COLO668 (cell line): Measurements from ENCODE around the gene FBXW8.

ENCODE experiments used
- DNase-seq: peaks from one replicate; lab custom pipeline; 2025; ENCODE audit not compliant: unreplicated experiment; lab: John Stamatoyannopoulos, UW

Gene FBXW8

DNA sequence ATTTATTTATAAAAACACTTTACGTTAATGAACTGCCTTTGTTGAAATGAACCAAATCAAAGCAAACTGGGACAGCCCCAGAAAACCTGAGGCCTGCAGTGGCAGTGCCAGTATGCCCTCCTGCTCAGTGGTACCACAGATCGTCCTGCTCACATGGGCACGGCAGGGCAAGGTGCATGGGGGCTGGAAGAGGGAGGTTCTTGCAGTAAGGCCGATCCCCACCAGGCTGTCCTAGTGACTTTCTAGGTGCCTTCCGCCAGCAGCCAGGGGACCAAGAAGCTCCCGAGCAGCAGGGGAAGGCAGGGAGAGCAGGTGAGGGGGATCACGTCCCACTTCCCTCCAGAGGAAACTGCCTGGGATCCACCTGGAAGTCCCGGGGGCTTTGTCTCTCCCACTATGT, 124.5 kb downstream of the FBXW8 start:
- no peak for DNase-seq

DNA sequence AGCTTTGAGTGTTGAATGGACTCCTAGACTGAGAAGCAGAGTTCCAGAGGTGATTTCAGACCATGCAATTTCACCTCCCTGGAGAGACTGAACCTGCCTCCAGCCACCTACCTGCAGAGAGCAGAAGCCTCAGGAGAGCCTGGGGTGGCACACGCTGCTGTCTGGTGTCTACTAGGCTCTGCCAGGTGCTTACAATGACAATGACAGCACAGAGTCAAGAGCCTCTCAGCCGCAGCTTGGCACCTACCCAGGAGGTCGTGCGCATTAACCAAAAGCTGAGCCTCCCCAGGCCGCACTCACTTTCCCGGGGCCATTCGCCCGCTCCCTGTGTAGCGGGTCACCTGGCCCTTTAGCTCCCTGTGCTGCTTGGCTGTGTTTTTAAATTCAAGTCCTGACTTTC, 125.3 kb downstream of the FBXW8 start:
- DNase-seq: peak; percentile 71

DNA sequence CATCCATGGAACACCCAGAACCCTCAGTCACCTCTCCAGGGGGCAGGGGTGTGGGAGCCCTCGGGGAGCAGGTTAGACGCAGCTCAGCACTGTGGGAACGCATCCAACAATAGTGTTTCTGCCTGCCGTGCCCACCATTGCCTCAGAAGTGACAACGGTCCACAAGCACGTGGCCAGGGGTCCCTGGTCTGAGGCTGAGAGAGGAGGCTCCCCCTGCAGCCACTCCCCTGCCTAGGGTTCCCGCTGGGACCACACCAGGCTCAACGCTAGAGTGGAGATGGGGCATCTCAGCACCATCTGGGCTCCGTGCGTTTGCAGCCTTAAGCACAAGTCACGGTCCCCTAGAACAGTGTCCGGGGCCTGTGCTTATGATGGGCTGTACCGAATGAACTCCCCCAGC, 125.8 kb downstream of the FBXW8 start:
- DNase-seq: no peak

DNA sequence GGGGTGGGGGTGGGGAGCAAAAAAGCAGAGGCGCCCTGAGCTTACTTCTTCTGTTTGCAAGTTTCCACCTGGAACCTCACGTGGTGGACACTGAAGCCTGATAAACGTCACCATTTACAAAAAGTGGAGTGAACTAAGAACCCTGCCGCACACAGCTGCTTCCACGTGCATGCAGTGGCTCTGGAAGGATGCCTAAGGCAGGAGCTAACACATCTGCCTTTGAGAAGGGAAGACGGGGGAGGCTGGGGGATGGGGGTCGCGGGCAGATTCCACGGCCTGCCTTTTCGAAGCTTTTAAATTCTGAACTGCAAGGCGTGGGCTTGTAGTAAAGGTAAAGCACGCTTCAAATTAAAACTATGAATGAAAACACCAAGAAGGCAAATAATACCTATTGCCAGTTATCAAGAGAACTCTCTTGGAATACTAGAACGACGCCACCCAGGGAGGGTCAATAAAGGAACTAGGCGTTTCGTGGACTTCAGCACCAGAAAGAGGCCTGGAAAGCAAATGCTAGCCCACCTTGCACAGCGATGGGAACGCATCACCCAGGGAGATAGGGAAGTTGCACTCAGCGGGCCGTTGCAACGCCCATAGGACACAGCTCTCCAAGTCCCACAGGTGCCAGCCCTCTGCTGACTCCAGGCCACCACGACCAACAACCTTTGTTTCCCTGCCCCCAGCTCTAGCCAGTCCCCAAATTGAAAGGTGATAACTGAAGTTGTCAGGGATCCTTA, 126.7 kb downstream of the FBXW8 start:
- no peak for DNase-seq

DNA sequence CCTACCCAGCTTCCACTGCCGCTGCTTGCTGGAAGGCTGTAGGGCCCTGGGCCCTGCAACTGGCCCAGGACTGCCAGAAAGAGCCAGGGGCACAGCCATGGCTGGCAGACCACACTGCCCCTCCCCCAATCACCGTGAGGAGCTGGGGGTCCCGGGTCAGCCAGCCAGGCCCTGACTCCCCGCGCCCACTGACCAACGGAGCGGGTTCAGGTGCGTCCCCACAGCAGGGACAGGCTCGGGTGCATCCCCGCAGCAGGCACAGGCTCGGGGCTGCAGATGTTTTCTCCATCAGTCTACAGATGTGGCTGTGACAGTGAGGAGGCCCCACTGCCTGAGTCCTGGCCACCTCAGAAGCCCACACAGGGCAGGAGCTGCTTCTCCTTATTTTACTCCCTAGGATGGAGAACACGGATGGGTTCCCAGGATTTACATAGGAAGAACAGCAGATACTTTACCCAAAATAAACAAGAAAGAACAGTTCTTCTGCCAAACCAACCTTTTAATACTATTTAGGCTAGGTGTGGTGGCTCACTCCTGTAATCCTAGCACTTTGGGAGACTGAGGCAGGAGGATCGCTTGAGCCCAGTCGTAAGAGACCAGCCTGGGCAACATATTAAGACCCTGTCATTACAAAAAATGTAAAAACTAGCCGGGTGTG, 127.4 kb downstream of the FBXW8 start:
- DNase-seq: no peak

DNA sequence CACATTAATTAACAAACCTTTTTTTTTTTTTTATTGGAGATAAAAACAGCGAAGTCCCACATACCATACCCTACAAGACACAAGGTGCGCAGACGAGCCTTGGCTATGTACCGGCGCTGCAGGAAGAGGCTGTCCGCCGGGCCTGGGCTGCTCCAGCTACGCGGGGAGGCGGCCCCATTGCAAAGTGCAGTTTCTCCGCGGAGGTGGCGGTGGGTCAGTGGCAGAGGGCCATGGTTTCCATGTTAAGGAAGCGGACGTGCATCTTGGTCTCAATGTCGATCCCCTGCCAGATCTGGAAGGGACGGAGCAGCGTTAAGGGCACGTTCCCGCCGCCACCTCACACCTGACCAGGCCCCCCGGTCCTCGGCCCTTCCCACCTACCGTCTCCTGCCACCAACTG, 128.2 kb downstream of the FBXW8 start:
- DNase-seq: no peak

DNA sequence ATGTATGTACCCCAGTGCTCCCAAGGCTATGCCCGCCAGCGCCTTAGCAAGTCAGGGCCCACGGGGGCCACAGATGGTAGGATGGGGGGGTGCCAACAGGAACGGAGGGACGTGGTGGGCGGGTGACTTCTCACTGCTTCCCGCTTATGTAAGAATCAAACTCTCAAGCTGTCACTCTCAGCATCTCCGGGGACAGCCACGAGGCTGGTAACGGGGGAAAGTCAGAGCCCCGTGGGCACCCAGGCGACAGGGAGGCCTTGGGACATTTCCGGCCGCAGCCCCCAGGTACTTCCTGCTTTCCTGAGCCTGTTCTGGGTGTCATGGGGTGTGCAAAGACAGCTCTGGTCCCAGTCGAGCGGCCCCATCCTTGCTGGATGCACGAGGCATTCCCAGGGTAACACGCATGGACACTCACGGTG, 129.2 kb downstream of the FBXW8 start:
- DNase-seq: no peak

DNA sequence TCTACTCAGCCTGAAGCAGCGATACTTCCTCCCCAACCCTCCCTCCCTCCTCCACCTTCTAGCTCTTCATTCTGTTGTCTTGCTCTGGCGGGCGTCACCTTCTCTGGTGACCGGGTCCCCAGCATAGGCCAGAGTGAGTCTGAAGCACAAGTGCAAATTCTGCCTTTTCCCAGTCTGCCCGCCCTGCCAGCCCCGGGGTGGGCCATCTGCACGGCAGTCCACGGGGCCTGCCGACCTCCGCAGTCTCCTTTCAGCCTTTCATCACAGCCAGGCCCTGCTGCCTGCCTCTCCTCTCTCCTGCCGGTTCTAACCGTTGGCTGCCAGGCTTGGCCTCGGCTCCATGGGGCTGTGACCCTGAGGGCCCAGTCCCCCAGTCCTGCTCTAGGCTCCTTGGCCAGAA, 129.7 kb downstream of the FBXW8 start:
- no peak for DNase-seq

DNA sequence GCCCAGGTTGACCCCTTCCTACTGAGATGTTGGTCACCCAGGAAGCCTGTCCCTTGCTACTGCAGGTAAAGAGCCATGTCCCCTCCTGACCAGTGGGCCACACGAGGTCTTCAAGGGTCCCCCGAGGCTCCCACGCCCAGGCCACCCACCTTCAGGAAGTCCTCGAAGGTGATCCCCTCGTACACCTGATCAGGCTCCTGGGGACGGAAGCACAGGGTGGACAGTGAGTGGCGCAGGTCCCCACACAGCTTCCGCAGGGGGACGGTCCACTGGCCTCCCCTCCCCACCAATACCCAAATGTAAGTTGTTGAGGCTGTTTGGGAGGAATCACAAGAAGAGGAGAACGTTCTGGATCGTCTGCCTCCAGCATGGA, 131.0 kb downstream of the FBXW8 start:
- no peak for DNase-seq

DNA sequence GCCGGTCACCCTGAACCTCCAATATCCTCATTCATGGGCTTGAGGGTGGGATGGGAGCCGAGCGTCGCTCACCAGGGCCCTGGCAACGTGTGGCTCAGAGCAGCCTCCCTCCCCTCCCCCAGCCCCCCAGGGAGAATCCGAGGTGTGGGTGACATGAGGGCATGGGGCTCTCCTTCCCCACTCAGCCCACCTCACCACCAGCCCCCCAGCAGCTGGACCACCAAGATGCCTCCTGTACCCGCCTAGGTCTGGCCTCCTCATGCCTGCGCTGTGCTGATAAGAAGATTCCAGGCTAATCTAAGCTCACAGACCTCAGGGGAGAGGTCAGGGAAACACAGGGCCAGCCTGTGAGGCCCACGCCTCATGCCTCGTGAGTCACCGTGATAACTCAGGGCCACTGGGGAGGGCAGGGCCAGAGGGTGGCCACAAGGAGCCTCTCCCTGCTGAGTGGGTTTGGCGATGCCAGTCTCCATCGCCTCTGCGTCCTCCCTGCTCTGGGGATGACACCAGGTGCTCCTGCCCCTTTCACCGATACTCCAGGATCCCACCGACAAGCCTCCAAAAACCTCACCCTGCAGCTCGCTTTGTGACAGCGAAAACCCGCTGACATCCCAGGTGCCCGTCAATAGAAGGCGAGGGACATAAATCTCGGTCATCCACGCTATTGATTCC, 131.6 kb downstream of the FBXW8 start:
- DNase-seq: no peak

DNA sequence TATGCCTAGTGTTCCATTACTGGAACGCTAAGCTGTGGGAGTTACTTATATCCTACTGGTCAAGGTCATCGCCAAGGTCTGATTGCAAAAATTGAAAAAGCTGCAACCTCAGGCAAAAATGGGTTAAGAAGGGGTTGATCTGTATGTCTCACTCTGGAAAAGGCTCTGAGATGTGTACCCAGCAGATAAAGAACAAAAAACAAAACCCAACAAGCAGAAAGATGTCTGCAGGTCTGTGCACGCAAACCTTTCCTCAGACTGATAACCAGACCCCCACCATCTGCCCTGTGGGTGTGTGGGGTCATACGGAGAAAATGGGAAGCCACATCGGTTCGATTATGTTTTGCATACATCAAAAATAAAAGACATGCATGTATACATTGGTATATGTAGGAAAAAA, 132.1 kb downstream of the FBXW8 start:
- no peak for DNase-seq

DNA sequence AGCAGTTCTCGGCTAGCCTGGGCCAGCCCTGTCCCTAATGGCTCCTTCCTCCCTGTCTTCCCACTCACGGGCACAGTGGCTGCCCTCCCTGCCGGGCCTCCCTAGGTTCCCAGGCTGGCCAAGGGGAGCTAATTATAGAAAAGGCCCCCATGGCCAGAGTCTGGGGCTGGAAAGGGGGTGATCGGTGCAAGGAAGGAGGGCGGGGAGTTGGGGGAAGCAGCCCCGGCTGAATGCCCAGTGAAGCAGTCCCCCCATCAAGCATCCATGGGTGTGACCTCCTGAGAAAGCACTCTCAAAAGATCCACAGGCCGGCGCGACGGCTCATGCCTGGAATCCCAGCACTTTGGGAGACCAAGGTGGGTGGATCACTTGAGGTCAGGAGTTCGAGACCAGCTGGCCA, 133.6 kb downstream of the FBXW8 start:
- DNase-seq: no peak

DNA sequence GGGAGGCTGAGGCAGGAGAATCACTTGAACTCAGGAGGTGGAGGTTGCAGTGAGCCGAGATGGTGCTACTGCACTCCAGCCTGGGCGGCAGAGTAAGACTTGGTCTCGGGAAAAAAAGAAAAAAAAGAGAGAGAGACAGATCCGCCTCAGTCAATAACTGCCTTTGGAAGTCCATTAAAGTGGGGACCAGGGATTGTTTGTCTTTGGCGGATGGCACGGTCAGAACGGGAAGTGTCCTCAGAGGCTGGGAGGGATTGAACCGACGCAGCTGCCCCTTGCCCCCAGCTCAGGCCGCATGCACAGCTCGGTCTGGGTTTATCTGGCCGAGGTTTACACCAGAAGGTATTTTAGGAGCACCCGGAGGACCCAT, 134.0 kb downstream of the FBXW8 start:
- no peak for DNase-seq

DNA sequence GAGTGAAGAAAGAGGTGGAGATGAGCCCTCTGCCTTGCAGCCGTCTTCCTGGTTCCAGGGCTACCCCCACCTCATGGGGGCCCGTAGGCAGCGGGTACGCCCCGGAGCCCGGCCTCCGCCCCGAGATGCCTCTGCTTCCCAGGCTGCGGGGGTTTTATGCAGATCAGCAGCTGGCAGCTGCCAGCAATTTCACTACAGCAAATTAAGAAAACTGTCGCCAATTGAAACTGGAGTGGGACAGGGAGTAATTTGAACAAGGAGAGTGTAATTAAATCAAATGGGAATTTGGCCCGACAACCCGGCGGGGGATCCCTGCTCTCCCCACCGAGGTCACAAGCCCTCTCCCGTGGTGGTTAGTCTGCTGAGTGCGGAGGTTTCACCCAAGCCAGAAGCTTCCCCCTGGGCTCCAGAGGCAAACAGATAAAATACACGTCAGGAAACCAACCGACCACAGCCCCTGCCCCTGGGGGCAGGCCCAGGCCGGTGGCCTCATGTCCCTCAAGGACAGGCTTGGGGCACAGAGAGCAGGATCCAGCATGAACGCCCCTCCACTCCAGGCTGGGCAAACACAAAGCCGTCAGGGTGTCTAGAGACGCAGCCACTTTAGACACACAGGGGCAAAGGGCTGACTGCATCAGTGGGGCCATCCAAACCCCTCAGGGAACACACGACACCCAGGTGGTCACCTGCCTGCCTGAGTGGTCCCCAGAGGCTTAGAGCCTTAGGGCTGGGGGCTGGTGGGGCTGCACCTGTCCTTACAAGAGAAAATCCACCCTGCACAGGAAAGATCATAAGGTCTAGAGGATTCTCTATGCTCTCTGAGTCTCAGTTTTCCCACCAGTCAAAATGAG, 134.6 kb downstream of the FBXW8 start:
- no peak for DNase-seq

DNA sequence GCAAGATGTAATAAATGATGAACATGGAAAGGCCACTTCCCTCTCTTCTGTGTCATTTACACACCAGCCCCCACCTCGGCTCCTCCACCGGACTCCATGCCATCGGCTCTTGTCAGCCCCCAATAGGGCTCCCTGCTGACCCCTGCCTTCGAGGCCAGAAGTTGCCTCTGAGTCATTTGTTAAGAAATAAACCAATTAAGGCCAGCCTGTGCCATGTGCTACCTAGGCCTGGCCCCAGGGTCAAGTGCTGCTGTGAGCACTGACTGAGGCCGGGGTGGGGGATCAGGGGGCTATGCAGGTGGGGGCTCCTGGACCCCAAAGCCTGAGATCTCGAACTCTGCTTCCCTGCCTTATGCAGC, 135.2 kb downstream of the FBXW8 start:
- DNase-seq: no peak

DNA sequence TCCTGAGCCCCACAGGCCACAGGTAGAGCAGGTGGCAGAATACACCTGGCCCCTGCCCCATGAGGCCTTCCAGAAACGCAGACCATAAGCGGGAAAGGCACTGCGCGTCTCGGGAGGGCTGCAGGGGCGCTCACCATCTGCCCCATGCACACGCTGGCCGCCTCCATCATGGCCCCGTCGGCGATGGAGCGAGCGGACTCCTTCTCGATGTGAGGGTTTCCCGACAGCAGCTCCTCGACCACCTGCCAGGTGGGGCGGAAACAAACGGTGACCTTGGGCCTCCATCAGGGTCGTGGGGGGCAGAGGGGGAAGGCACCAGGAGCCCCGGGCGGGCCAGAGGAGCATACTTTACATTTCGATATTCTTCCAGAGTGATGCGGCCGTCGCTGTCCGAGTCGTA, 135.7 kb downstream of the FBXW8 start:
- no peak for DNase-seq

DNA sequence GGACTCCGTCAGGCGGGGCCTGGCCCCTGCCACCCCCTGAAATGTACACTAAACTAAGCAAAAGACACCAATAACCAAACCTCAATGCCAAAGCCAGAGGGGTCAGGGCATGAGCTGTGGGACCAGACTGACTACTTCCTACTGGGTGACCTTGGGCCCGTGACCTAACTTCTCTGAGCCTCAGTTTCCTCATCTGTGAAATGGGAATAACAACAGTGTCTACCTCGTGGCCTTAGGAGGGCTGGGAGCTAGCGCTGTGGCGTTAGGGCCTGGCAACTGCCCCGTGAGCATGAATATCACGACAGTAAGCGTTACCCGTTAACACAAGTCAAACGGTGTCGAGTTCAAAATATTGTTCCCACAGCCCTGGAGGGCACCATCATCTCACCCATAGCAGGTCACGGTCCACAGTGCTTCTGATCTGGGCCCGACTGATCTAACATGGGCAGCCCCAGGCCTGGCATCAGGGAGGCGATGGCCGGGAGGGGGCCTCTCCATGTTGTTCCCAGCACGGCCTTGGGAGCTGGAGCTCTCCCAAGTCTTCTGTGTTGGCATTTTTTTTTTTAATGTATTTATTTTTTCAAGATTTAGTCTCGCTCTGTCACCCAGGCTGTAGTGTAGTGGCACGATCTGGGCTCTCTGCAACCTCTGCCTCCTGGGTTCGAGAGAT, 136.2 kb downstream of the FBXW8 start:
- DNase-seq: no peak

DNA sequence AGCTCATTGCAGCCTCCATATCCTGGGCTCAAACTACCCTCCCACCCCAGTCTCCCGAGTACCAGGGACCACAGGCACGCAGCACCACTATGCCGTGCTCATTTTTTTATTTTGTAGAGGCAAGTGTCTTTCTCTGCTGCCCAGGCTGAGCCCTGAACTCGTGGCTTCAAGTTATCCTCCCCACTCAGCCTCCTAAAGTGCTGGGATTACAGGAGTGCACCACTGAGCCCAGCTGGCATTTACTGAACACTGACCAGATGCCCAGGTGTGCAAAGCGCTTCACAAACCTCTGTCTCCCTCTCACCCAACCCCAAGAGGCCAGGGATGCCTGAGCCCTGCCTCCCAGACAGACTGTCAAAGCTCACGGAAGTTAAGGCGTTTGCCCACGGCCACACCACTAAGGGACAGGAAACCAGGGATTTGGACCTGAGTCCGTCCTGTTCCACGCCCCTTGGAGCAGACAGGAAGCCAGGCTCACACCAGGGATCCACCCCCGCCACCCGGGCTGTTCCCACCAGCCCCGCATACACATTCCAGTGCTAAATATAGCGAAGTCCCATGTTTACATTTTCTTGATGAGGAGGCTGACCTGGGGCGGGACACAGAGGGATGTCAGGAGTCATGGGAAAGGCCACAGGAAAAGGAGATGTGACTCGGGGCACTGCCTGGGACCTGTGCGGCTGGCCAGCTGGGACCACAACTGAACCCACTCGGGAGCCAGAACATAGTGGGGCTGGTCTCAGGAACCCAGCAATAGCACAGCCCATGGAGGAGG, 137.2 kb downstream of the FBXW8 start:
- no peak for DNase-seq

DNA sequence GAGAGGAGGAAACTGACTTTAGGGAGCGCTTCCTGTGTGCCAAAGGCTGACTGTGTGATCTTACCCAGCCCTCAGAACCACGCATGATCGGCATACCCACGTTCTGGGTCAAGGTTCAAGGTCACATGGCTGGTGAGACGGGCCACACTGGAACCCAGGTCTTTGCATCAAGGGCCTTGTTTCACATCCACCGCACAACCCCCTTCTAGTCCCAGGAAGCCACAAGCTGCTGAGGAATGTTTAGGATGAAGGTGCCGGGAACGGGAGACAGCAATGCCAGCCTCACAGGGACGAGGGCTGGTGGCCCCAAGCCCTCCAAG, 137.8 kb downstream of the FBXW8 start:
- DNase-seq: no peak

DNA sequence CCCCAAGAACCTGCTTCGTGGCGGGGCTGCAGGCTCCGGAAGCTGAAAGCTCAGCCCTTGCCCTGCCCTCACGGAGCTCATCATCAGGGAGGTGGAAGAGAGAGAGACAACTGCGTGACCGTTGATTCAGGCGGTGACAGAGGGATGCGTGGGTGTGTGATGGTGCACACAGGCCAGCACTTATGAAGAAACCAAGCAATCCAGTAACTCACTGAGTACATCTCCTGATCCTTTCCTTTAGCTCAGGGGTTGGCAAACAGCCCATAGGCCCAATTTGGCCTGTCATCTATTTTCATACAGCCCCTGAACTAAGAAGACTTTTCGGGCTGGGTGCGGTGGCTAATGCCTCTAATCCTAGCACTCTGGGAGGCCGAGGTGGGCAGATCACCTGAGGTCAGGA, 138.5 kb downstream of the FBXW8 start:
- DNase-seq: no peak

DNA sequence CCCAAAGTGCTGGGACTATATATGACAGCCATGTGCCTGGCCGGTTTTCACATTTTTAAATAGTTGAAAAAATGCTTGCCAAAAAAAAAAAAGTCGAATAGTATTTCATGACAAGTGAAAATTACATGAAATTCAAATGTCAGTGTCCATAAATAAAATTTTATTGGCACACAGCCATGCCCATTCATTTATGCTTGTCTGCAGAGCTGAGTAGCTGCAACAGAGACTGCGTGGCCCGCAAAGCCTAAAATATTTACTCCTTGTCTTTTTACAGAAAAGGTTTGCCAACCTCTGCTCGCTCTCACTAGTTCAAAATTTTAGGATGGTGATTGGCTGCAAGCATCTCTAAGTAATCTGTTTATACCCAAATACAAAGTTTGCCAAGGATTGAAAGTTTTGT, 139.3 kb downstream of the FBXW8 start:
- DNase-seq: no peak
